ENCODE data around the gene SLC5A1.

SLC5A1 gene

GRCh38 chr22:32097018-32097417 lies 54.0 kb downstream of the SLC5A1 start:
- TF ChIP-seq GATA3 (IDR thresholded peaks at IDR 0.05; ENCODE audit: low read depth, low read length): no peak
- TF ChIP-seq GATA2 (IDR thresholded peaks at IDR 0.05; ENCODE audit: low read depth, low read length): no peak

GRCh38 chr22:32097881-32098499 lies 54.9 kb downstream of the SLC5A1 start:
- TF ChIP-seq GATA2 (IDR thresholded peaks at IDR 0.05; ENCODE audit: low read depth, low read length) (no peak), GATA3 (IDR thresholded peaks at IDR 0.05; ENCODE audit: low read depth, low read length) (no peak)

- TF ChIP-seq GATA2 (IDR thresholded peaks at IDR 0.05; ENCODE audit: low read depth, low read length) (no peak), GATA3 (IDR thresholded peaks at IDR 0.05; ENCODE audit: low read depth, low read length) (no peak)
These were observed 57.6 kb downstream of the SLC5A1 start for GRCh38 chr22:32100711-32101110.

GRCh38 chr22:32103658-32104315 lies 60.7 kb downstream of the SLC5A1 start:
- TF ChIP-seq GATA2 (IDR thresholded peaks at IDR 0.05; ENCODE audit: low read depth, low read length) (no peak), GATA3 (IDR thresholded peaks at IDR 0.05; ENCODE audit: low read depth, low read length) (no peak)

GRCh38 chr22:32106930-32107329 lies 63.9 kb downstream of the SLC5A1 start:
- no peak for TF ChIP-seq GATA3 (IDR thresholded peaks at IDR 0.05; ENCODE audit: low read depth, low read length)
- TF ChIP-seq GATA2 (IDR thresholded peaks at IDR 0.05; ENCODE audit: low read depth, low read length): no peak

GRCh38 chr22:32112380-32112779 lies 69.3 kb downstream of the SLC5A1 start:
- no peak for TF ChIP-seq GATA3 (IDR thresholded peaks at IDR 0.05; ENCODE audit: low read depth, low read length)
- no peak for TF ChIP-seq GATA2 (IDR thresholded peaks at IDR 0.05; ENCODE audit: low read depth, low read length)

- TF ChIP-seq GATA3 (IDR thresholded peaks at IDR 0.05; ENCODE audit: low read depth, low read length) (no peak), GATA2 (IDR thresholded peaks at IDR 0.05; ENCODE audit: low read depth, low read length) (no peak)
These were observed 76.6 kb downstream of the SLC5A1 start for GRCh38 chr22:32119568-32120235.

GRCh38 chr22:32120603-32121002 lies 77.5 kb downstream of the SLC5A1 start:
- TF ChIP-seq GATA2 (IDR thresholded peaks at IDR 0.05; ENCODE audit: low read depth, low read length) (no peak), GATA3 (IDR thresholded peaks at IDR 0.05; ENCODE audit: low read depth, low read length) (no peak)

GRCh38 chr22:32122899-32123298 lies 79.8 kb downstream of the SLC5A1 start:
- no peak for TF ChIP-seq GATA3 (IDR thresholded peaks at IDR 0.05; ENCODE audit: low read depth, low read length)
- no peak for TF ChIP-seq GATA2 (IDR thresholded peaks at IDR 0.05; ENCODE audit: low read depth, low read length)

- TF ChIP-seq GATA3 (IDR thresholded peaks at IDR 0.05; ENCODE audit: low read depth, low read length) (no peak), GATA2 (IDR thresholded peaks at IDR 0.05; ENCODE audit: low read depth, low read length) (no peak)
These were observed 80.6 kb downstream of the SLC5A1 start for GRCh38 chr22:32123657-32124056.

GRCh38 chr22:32127904-32128303 lies 84.8 kb downstream of the SLC5A1 start:
- TF ChIP-seq GATA2 (IDR thresholded peaks at IDR 0.05; ENCODE audit: low read depth, low read length) (no peak), GATA3 (IDR thresholded peaks at IDR 0.05; ENCODE audit: low read depth, low read length) (no peak)

GRCh38 chr22:32130464-32130863 lies 87.4 kb downstream of the SLC5A1 start:
- TF ChIP-seq GATA2 (IDR thresholded peaks at IDR 0.05; ENCODE audit: low read depth, low read length): no peak
- TF ChIP-seq GATA3 (IDR thresholded peaks at IDR 0.05; ENCODE audit: low read depth, low read length): no peak

- no peak for TF ChIP-seq GATA3 (IDR thresholded peaks at IDR 0.05; ENCODE audit: low read depth, low read length)
- TF ChIP-seq GATA2 (IDR thresholded peaks at IDR 0.05; ENCODE audit: low read depth, low read length): no peak
These were observed 89.1 kb downstream of the SLC5A1 start for GRCh38 chr22:32132126-32132525.

GRCh38 chr22:32132783-32133182 lies 89.7 kb downstream of the SLC5A1 start:
- TF ChIP-seq GATA3 (IDR thresholded peaks at IDR 0.05; ENCODE audit: low read depth, low read length): no peak
- no peak for TF ChIP-seq GATA2 (IDR thresholded peaks at IDR 0.05; ENCODE audit: low read depth, low read length)

GRCh38 chr22:32142600-32142999 lies 99.5 kb downstream of the SLC5A1 start:
- TF ChIP-seq GATA2 (IDR thresholded peaks at IDR 0.05; ENCODE audit: low read depth, low read length) (no peak), GATA3 (IDR thresholded peaks at IDR 0.05; ENCODE audit: low read depth, low read length) (no peak)
